H9 (cell line): ENCODE results near the gene UST. TPM values are rescaled to one million over a fixed set of nuclear protein-coding genes. Genes with fewer than 3 reads are reported as not detected.

Experiments
- DNase-seq: peaks from one replicate; pipeline ENCODE4 v3.0.0-alpha.2; 2017
- H2AFZ ChIP-seq: one replicate; pipeline ENCODE4 v1.6.1; 2013; ENCODE audit warnings: mild to moderate bottlenecking, low read length, control low read depth, moderate library complexity
- H2AK5ac ChIP-seq: 2 replicates; pipeline ENCODE4 v1.6.1; 2013; ENCODE audit warnings: low read length, control low read depth, mixed read lengths; ENCODE audit not compliant: insufficient read length
- H2BK120ac ChIP-seq: one replicate; pipeline ENCODE4 v1.6.1; 2013; ENCODE audit warnings: low read depth, mild to moderate bottlenecking, low read length, control low read depth, inconsistent platforms; ENCODE audit not compliant: poor library complexity, severe bottlenecking
- H2BK12ac ChIP-seq: 2 replicates; pipeline ENCODE4 v1.6.1; 2013; ENCODE audit warnings: low read length, control low read depth, mixed read lengths, low read depth; ENCODE audit not compliant: insufficient read length
- H2BK15ac ChIP-seq: 2 replicates; pipeline ENCODE4 v1.6.1; 2013; ENCODE audit warnings: low read depth, low read length, control low read depth
- H2BK20ac ChIP-seq: one replicate; pipeline ENCODE4 v1.6.1; 2013; ENCODE audit warnings: low read depth, mild to moderate bottlenecking, low read length, control low read depth, inconsistent platforms; ENCODE audit not compliant: poor library complexity, severe bottlenecking
- H2BK5ac ChIP-seq: 2 replicates; pipeline ENCODE4 v1.6.1; 2013; ENCODE audit warnings: low read length, control low read depth, mixed read lengths; ENCODE audit not compliant: insufficient read length
- H3K14ac ChIP-seq: 2 replicates; pipeline ENCODE4 v1.6.1; 2013; ENCODE audit warnings: low read length, control low read depth; ENCODE audit not compliant: insufficient read depth
- H3K18ac ChIP-seq: 2 replicates; pipeline ENCODE4 v1.6.1; 2013; ENCODE audit warnings: low read depth, mild to moderate bottlenecking, mixed read lengths, low read length, control low read depth; ENCODE audit not compliant: insufficient read length
- H3K23ac ChIP-seq: 2 replicates; pipeline ENCODE4 v1.6.1; 2013; ENCODE audit warnings: low read length, control low read depth, mixed read lengths, low read depth; ENCODE audit not compliant: insufficient read length
- H3K23me2 ChIP-seq: 2 replicates; pipeline ENCODE4 v1.6.1; 2013; ENCODE audit warnings: low read depth, mild to moderate bottlenecking, mixed read lengths, low read length, control low read depth; ENCODE audit not compliant: insufficient read length, poor library complexity, severe bottlenecking
- H3K27ac ChIP-seq: 2 replicates; pipeline ENCODE4 v1.5.1; 2013; ENCODE audit warnings: low read length, control low read depth, mixed read lengths, low read depth; ENCODE audit not compliant: insufficient read length
- H3K27me3 ChIP-seq: 2 replicates; pipeline ENCODE4 v1.6.1; 2013; ENCODE audit warnings: low read length, control low read depth, inconsistent platforms; ENCODE audit not compliant: insufficient read depth
- H3K4ac ChIP-seq: 2 replicates; pipeline ENCODE4 v1.6.1; 2013; ENCODE audit warnings: low read depth, mild to moderate bottlenecking, control low read depth, inconsistent platforms, low read length, moderate library complexity
- H3K4me1 ChIP-seq: 2 replicates; pipeline ENCODE4 v1.6.1; 2013; ENCODE audit warnings: low read length, control low read depth, inconsistent platforms; ENCODE audit not compliant: insufficient read depth
- H3K4me2 ChIP-seq: 2 replicates; pipeline ENCODE4 v1.6.1; 2013; ENCODE audit warnings: low read length, control low read depth, mixed read lengths; ENCODE audit not compliant: insufficient read length, insufficient read depth
- H3K56ac ChIP-seq: 2 replicates; pipeline ENCODE4 v1.6.1; 2013; ENCODE audit warnings: low read depth, mild to moderate bottlenecking, mixed read lengths, low read length, control low read depth; ENCODE audit not compliant: insufficient read length
- H3K79me1 ChIP-seq: 2 replicates; pipeline ENCODE4 v1.6.1; 2013; ENCODE audit warnings: low read depth, mild to moderate bottlenecking, moderate library complexity, low read length, control low read depth, inconsistent platforms; ENCODE audit not compliant: insufficient read depth, poor library complexity, severe bottlenecking
- H3K79me2 ChIP-seq: 2 replicates; pipeline ENCODE4 v1.6.1; 2013; ENCODE audit warnings: low read length, control low read depth, inconsistent platforms; ENCODE audit not compliant: insufficient read depth
- H3K9ac ChIP-seq: 2 replicates; pipeline ENCODE4 v1.6.1; 2013; ENCODE audit warnings: low read length, control low read depth, mixed read lengths; ENCODE audit not compliant: insufficient read length; ENCODE audit errors: extremely low read depth
- H3K9me3 ChIP-seq: one replicate; pipeline ENCODE4 v1.6.1; 2013; ENCODE audit warnings: low read depth, low read length, inconsistent platforms; ENCODE audit not compliant: control insufficient read depth
- H3T11ph ChIP-seq: one replicate; pipeline ENCODE4 v1.6.1; 2013; ENCODE audit warnings: mild to moderate bottlenecking, low read length, control low read depth, inconsistent platforms
- H4K20me1 ChIP-seq: one replicate; pipeline ENCODE4 v1.6.1; 2013; ENCODE audit not compliant: control insufficient read depth, insufficient read length, insufficient read depth
- H4K5ac ChIP-seq: 2 replicates; pipeline ENCODE4 v1.6.1; 2013; ENCODE audit warnings: low read depth, mild to moderate bottlenecking, mixed read lengths, low read length, control low read depth; ENCODE audit not compliant: insufficient read length
- H4K8ac ChIP-seq: replicated peaks from 2 replicates; pipeline ENCODE4 v1.6.1; 2013; ENCODE audit warnings: low read length, control low read depth, mixed read lengths, low read depth; ENCODE audit not compliant: insufficient read length
- H4K91ac ChIP-seq: 2 replicates; pipeline ENCODE4 v1.6.1; 2013; ENCODE audit warnings: low read depth, mild to moderate bottlenecking, moderate library complexity, mixed read lengths, low read length, control low read depth; ENCODE audit not compliant: insufficient read length
- H3K27ac Mint-ChIP-seq, 3 experiments: 2 replicates in 2 of 3; 3 replicates in 1 of 3; pipeline ENCODE4 v1.8.0; 2020 to 2021; ENCODE audit warnings: mixed read lengths in 3 of 3, mild to moderate bottlenecking in 1 of 3, moderate library complexity in 1 of 3
- H3K27me3 Mint-ChIP-seq: 2 replicates; pipeline ENCODE4 v1.8.0; 2021; ENCODE audit warnings: low read depth, mild to moderate bottlenecking, moderate library complexity, mixed read lengths
- H3K36me3 Mint-ChIP-seq, 3 experiments: 2 replicates in 2 of 3; 3 replicates in 1 of 3; pipeline ENCODE4 v1.8.0; 2020 to 2021; ENCODE audit warnings: low read depth in 3 of 3, mixed read lengths in 3 of 3; ENCODE audit not compliant: insufficient read depth in 1 of 3
- H3K4me1 Mint-ChIP-seq, 2 experiments: 2 replicates each; pipeline ENCODE4 v1.8.0; 2020; ENCODE audit warnings: mixed read lengths in 2 of 2
- H3K4me3 Mint-ChIP-seq, 2 experiments: 2 replicates in 1 of 2; 3 replicates in 1 of 2; pipeline ENCODE4 v1.8.0; 2020 to 2021; ENCODE audit warnings: mild to moderate bottlenecking in 2 of 2, mixed read lengths in 2 of 2, moderate library complexity in 1 of 2
- H3K9me3 Mint-ChIP-seq, 2 experiments: 2 replicates in 1 of 2; 3 replicates in 1 of 2; pipeline ENCODE4 v1.8.0; 2020; ENCODE audit warnings: mild to moderate bottlenecking in 2 of 2, mixed read lengths in 2 of 2, moderate library complexity in 1 of 2
- WGBS: extraction: QIAGEN DNeasy Blood & Tissue Kit; methylation state at CpG from one replicate; pipeline ENCODE4 v1.1.7; 2013; ENCODE audit warnings: missing lambda C conversion rate, low lambda C conversion rate, mixed read lengths; ENCODE audit not compliant: insufficient read length; ENCODE audit errors: extremely low coverage; 5-methylcytosine and 5-hydroxymethylcytosine counted together
- total RNA-seq: library from RNA; stranded (reverse); gene quantifications from 2 replicates; pipeline ENCODE4 v1.2.1, GENCODE V29; 2021
- TF ChIP-seq, protein P1 (sequence below): fragments of 200-600 bp; sonication (generic); conservative IDR thresholded peaks from 3 replicates; pipeline ENCODE4 v1.8.0; 2021; ENCODE audit warnings: antibody characterized with exemption, mild to moderate bottlenecking

The UST gene
- total RNA-seq, 1 experiment from 2014 or later: 14.4 TPM

DNA sequence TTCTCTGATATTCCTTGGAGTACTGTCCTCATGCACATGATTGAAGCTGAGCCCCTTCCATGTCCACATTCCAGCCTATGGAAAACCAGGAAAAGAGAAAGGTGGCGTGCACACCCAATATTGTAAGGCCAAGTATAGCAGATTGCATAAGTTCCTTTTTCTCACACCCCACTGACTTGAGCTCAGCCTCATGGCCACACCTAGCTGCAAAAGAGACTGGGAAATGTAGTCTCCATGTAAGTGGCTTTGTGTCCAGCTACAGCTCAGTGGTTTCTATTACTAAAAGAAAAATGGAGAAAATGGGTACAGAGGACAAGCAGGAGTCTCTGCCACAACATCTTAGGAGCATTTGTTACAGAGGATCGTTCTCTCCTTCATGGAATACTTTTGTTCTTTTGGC lies 10.8 kb upstream of the UST start:
- H3K4me2 ChIP-seq: no peak overlapping the region
- H3K9me3 ChIP-seq: no peaks in the 10 kb centered on the region
- Mint-ChIP-seq H3K27ac (no peak overlapping the region), H3K27me3 (no peaks in the 10 kb centered on the region; the same call in 1 of the 2 replicates), H3K9me3 (peaks cover 6 to 12% of the 10 kb centered on the region in 2 experiments), H3K4me3 (no peak overlapping the region), H3K36me3 (peaks cover 7 to 10% (median 10%) of the 10 kb centered on the region in 3 experiments; a peak in 6 of 7 replicates), H3K4me1 (peaks cover 4 to 5% of the 10 kb centered on the region in 2 experiments)
- no peak overlapping the region for H3K23ac ChIP-seq
- H2BK120ac ChIP-seq: no peak overlapping the region
- no peak for DNase-seq
- H3K4me1 ChIP-seq: no peaks in the 10 kb centered on the region
- no peaks in the 10 kb centered on the region for H3K23me2 ChIP-seq
- H3K14ac ChIP-seq: no peak overlapping the region
- no peaks in the 10 kb centered on the region for H4K20me1 ChIP-seq
- H2AFZ ChIP-seq: no peak overlapping the region
- no peaks in the 10 kb centered on the region for H3K79me2 ChIP-seq
- TF ChIP-seq, protein P1, sequence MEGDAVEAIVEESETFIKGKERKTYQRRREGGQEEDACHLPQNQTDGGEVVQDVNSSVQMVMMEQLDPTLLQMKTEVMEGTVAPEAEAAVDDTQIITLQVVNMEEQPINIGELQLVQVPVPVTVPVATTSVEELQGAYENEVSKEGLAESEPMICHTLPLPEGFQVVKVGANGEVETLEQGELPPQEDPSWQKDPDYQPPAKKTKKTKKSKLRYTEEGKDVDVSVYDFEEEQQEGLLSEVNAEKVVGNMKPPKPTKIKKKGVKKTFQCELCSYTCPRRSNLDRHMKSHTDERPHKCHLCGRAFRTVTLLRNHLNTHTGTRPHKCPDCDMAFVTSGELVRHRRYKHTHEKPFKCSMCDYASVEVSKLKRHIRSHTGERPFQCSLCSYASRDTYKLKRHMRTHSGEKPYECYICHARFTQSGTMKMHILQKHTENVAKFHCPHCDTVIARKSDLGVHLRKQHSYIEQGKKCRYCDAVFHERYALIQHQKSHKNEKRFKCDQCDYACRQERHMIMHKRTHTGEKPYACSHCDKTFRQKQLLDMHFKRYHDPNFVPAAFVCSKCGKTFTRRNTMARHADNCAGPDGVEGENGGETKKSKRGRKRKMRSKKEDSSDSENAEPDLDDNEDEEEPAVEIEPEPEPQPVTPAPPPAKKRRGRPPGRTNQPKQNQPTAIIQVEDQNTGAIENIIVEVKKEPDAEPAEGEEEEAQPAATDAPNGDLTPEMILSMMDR: no peak
- H3K27ac ChIP-seq: no peak overlapping the region
- H3K79me1 ChIP-seq: no peaks in the 10 kb centered on the region
- no peak overlapping the region for H2BK5ac ChIP-seq
- WGBS: no CpG with 5 or more reads among the region's 2 CpGs
- no peak overlapping the region for H3K4ac ChIP-seq
- H3K18ac ChIP-seq: no peak overlapping the region
- H3K27me3 ChIP-seq: no peaks in the 10 kb centered on the region
- no peak overlapping the region for H3K9ac ChIP-seq
- H4K5ac ChIP-seq: no peak overlapping the region
- no peak overlapping the region for H3T11ph ChIP-seq
- no peak overlapping the region for H4K8ac ChIP-seq
- H4K91ac ChIP-seq: no peak overlapping the region
- no peak overlapping the region for H2BK15ac ChIP-seq
- H2BK12ac ChIP-seq: no peak overlapping the region
- no peak overlapping the region for H2BK20ac ChIP-seq
- H3K56ac ChIP-seq: no peak overlapping the region
- H2AK5ac ChIP-seq: no peak overlapping the region
